ENCODE data around the gene CACNA1D. TPM values are rescaled to one million over a fixed set of nuclear protein-coding genes. Genes with fewer than 3 reads are reported as not detected.

The CACNA1D gene
- total RNA-seq, 1 experiment from 2014 or later, result 0.24 TPM

DNA sequence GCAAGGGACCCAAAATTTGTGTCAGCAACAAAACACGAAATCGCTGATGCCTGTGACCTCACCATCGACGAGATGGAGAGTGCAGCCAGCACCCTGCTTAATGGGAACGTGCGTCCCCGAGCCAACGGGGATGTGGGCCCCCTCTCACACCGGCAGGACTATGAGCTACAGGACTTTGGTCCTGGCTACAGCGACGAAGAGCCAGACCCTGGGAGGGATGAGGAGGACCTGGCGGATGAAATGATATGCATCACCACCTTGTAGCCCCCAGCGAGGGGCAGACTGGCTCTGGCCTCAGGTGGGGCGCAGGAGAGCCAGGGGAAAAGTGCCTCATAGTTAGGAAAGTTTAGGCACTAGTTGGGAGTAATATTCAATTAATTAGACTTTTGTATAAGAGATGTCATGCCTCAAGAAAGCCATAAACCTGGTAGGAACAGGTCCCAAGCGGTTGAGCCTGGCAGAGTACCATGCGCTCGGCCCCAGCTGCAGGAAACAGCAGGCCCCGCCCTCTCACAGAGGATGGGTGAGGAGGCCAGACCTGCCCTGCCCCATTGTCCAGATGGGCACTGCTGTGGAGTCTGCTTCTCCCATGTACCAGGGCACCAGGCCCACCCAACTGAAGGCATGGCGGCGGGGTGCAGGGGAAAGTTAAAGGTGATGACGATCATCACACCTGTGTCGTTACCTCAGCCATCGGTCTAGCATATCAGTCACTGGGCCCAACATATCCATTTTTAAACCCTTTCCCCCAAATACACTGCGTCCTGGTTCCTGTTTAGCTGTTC is 316.9 kb downstream of the CACNA1D start:
- no peak for DNase-seq (ENCODE audit: low read depth)
- in situ Hi-C loops (cut with HindIII; ENCODE audit: low pct_unique_long_range_greater_than_20kb, low sequenced_read_pairs), result no loop called here

DNA sequence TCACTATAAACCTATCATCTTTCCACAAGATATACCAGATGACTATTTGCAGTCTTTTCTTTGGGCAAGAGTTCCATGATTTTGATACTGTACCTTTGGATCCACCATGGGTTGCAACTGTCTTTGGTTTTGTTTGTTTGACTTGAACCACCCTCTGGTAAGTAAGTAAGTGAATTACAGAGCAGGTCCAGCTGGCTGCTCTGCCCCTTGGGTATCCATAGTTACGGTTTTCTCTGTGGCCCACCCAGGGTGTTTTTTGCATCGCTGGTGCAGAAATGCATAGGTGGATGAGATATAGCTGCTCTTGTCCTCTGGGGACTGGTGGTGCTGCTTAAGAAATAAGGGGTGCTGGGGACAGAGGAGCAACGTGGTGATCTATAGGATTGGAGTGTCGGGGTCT is 318.0 kb downstream of the CACNA1D start:
- in situ Hi-C loops (cut with HindIII; ENCODE audit: low pct_unique_long_range_greater_than_20kb, low sequenced_read_pairs), result no loop called here
- DNase-seq (ENCODE audit: low read depth), result no peak

DNA sequence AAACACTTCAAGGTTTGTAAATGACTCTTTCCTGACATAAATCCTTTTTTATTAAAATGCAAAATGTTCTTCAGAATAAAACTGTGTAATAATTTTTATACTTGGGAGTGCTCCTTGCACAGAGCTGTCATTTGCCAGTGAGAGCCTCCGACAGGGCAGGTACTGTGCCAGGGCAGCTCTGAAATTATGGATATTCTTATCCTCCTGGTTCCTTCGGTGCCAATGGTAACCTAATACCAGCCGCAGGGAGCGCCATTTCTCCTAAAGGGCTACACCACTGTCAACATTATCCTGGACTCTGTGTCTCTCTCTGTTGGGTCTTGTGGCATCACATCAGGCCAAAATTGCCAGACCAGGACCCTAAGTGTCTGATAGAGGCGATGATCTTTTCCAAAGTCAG is 318.8 kb downstream of the CACNA1D start:
- in situ Hi-C loops (cut with HindIII; ENCODE audit: low pct_unique_long_range_greater_than_20kb, low sequenced_read_pairs), result no loop called here
- no peak for DNase-seq (ENCODE audit: low read depth)

DNA sequence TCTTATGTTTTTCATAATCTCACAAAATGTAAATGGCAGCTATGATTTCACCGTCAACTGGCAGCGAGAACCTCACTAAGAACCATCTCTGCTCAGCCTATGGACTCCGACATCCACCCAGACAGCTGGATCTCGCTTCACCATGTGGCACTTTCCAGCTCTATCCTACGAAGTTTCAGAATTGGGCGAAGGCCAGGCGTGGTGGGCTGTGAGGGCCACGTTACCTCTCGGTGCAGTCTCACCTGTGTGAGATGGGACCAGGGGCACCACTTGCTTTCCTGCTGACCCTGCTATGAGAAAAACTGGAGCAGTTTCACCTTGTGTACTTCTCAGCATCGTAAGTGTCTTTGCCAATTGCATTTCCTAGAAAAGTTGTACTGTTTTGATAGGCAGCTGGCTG is 319.5 kb downstream of the CACNA1D start:
- in situ Hi-C loops (cut with HindIII; ENCODE audit: low pct_unique_long_range_greater_than_20kb, low sequenced_read_pairs), result no loop called here
- DNase-seq (ENCODE audit: low read depth), result no peak

DNA sequence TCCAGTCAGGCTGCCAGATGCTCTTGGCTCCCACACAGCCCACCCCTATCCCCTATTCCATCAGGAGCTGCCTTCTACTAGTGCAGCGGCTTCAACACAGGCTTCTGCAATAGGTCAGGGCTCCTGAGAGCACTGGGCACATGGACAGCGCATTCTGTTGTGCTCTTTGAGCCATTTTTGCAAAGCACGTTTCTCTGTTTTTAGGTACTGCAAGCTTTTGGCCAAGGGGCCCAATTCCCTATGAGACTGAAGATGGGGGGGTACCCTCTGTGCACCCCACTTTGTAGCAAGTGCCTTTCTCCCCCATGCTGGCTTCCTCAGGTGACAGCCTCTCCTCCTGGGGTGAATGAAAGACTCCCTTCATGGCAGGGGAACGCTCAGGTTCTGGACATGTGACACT is 320.7 kb downstream of the CACNA1D start:
- no peak for DNase-seq (ENCODE audit: low read depth)
- in situ Hi-C loops (cut with HindIII; ENCODE audit: low pct_unique_long_range_greater_than_20kb, low sequenced_read_pairs), result no loop called here

DNA sequence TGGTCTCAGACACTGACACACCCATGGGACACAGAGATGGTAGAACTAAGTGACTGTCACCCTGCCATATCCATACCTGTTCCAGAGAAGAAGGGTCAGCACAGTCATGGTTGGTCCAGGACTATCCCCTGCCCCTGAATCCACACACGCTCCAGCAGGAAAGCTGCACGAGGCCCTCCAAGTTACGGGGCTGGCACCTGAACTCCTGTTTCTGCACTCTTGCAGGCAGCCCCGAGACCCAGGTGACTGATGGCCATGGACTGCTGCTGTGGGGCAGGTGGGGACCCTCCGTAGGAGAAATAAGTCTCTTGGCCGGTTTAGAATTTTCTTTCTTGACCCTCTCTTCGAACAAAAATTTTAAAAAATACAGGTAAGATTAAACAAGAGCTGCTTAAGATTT is 321.2 kb downstream of the CACNA1D start:
- DNase-seq (ENCODE audit: low read depth), result no peak
- in situ Hi-C loops (cut with HindIII; ENCODE audit: low pct_unique_long_range_greater_than_20kb, low sequenced_read_pairs), result no loop called here

DNA sequence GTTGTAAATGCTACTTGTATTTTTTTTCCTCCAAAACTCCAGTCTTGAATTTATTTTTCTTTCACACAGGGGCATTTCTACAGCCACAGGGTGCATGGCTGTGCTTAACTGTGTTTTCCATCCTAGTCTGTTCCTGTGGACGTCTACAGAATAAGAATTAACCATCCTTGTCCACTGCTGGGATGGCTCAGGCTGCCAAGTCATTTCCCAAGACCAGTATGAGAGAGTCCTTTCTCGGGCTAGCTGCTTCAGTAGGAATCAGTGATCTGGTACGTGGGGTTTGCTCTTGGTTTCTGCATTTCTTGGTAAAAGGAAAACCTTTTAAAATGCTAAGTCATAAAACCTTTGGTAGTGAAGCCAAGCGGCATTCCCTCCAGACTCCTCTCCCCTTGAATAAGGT is 322.0 kb downstream of the CACNA1D start:
- in situ Hi-C loops (cut with HindIII; ENCODE audit: low pct_unique_long_range_greater_than_20kb, low sequenced_read_pairs), result no loop called here
- DNase-seq (ENCODE audit: low read depth), result no peak

DNA sequence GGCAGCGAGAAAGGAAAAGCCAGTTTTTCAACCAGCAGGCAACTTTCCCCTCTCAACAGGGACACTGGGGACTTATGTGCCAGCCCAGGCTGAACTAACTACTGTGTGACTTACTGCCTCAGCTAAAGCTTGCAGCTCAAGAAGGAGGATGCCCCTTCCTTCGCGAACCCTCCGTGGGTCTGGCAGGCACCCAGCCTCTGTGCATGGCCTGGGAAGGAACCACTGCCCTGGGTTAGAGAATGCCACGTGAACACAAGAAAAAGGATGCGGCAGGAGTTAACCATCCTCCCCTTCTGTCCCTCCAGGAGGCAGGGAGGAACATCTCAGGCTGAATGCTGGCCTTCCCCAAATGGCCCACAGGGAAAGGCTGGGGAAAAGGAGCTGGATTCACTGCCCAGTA is 322.8 kb downstream of the CACNA1D start:
- in situ Hi-C loops (cut with HindIII; ENCODE audit: low pct_unique_long_range_greater_than_20kb, low sequenced_read_pairs), result no loop called here
- no peak for DNase-seq (ENCODE audit: low read depth)

DNA sequence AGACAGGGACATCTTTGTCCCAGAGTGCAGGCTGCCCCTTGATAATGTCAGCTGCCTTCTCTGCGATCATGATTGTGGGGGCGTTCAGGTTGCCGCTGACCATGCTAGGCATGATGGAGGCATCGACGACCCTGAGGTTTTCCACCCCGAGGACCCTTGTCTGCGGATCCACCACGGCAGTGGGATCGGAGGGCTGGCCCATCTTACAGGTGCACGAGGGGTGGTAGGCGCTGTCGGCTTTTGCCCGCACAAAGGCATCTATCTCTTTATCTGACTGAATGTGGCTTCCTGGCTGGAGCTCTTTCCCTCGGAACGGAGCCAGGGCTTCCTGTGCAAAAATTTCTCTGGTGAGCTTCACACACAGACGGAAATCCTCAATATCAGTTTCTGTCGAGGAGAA is 323.4 kb downstream of the CACNA1D start:
- DNase-seq (ENCODE audit: low read depth), result no peak
- in situ Hi-C loops (cut with HindIII; ENCODE audit: low pct_unique_long_range_greater_than_20kb, low sequenced_read_pairs), result no loop called here

DNA sequence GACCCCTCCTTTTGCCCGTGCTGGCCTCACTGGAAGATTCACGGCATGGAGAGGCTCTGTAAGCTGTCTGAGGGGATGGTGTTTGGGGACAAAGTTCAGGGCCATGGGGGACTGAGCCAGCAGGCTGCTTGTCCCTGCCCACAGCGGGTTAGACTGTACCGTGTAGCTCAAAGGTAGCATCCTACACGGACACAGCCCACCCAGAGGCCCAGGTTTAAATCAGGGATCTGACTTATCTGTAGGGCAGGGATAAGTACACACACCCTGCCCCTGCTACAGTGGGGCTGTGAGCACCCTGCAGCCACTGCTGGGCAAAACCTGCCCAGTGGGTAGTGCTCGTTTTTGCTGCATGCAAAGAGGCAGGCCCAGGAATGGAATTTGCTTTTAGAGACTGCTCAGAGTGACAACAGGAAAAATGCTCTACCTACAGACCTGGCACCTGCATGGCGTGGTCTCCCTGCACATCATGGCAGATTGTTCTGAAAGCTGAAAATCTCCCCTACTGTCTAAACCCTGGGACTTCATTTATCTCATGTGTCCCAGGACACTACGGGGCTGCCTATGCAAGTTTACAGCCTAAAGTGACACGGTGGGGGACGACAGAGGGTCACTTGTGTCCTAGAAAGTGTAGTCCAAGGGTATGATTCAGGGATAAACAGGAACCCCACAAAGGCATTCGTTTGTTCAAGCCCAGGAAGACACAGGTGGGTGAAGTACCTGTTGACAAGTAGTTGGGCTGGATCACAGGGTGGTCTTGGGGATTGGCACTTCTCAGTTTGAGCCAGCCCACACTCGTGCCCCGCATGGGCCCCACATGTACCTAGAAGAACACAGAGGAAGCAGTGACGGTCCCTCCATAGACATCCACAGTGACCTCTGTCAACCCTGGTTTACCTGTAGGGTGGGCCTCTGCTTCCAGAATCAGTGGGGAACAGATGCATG is 324.1 kb downstream of the CACNA1D start:
- DNase-seq (ENCODE audit: low read depth), result no peak

DNA sequence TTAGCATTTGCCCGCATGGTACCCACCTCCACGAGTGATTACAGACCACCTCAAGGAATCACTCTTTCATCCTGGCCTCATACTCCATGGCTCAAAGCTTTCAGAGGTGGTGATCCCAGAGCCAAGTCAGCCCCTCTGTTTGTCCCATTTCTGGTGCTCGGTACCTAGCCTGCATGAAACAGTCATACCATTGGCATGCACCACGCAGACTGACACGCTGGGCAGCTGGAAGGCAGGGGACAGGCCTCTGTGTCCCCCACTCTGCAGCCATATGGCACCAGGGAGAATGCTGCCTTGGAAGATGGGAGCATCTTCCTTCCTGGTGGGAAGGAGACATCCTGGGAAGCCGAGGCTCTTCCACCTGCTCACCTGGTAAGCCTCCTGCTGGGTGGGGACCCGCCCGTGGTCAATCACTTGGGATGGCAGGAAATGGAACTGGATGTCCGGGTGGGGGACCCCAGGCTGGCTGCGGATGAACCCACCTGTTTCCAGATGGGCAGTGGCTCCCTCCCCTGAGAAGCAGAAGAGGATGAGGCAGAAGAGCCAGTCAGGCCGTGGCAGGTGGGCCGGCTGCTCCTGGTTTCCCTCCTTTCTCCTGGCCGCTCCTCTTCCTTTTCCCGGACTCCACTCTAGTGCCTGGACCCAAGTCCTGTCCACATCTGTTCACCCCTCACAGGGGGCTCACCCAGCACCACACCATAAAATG is 324.9 kb downstream of the CACNA1D start:
- in situ Hi-C loops (cut with HindIII; ENCODE audit: low pct_unique_long_range_greater_than_20kb, low sequenced_read_pairs), result no loop called here
- DNase-seq (ENCODE audit: low read depth), result no peak

More for the DNA sequence above, 324.1 kb downstream of the CACNA1D start:
- in situ Hi-C loops (cut with HindIII; ENCODE audit: low pct_unique_long_range_greater_than_20kb, low sequenced_read_pairs), result no loop called here

DNA sequence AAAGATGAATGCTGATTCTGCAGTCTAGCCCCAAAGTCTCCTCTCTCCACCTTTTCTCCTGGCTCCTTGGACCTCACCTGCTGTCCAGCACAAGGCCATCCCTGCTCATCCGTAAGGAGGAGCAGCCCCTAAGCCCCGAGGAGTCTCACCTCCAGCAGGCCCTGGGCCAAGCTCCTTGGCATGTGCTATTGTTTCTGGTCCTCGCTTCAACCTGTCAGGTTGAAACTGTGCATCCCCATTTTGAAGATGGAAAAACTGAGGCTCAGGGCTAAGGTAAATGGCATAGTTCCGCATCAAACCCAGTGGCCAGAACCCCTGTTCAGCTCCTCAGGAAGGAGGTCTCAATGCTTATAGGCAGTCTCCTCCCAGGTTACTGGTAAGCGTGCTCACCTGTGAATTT is 325.7 kb downstream of the CACNA1D start:
- no peak for DNase-seq (ENCODE audit: low read depth)
- in situ Hi-C loops (cut with HindIII; ENCODE audit: low pct_unique_long_range_greater_than_20kb, low sequenced_read_pairs), result no loop called here

DNA sequence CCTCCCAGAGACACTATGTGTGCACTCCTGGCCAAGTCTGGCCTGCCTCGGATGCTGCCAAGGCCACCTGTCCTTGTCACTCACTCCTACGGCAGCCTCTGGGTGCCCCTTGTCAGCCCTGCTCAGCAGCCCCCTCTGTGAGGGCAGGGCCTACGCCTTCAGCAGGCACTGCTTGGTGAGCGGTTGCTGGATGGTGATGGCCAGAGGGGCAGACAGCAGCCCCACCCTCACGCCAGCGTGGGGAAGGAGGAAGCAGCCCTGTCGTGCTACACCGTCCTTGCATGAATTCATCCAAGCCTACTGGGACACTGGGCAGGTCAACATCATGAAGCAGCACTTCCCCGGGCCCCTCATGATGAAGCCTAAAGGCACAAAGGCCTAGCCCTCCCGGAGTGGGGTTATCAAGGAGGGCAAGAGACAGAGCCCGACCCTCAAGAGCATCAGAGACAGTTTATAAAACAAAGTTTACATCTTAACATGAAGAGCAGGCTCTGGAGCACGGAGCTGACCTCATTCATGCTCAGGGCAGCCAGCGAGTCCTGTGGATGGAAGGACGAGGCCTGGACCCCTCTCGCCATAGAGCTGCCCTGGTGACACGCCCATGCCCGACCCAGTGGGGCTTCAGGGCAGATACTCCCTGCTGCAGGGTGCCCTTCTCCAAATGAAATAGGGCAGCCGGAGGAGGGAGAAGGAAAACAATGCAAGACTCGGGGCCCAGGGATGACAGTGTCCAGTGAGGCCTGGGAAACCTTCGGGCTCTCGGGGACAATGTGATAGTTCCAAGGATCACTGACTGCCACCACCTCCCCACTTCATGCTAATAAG is 326.6 kb downstream of the CACNA1D start:
- no peak for DNase-seq (ENCODE audit: low read depth)
- in situ Hi-C loops (cut with HindIII; ENCODE audit: low pct_unique_long_range_greater_than_20kb, low sequenced_read_pairs), result no loop called here

DNA sequence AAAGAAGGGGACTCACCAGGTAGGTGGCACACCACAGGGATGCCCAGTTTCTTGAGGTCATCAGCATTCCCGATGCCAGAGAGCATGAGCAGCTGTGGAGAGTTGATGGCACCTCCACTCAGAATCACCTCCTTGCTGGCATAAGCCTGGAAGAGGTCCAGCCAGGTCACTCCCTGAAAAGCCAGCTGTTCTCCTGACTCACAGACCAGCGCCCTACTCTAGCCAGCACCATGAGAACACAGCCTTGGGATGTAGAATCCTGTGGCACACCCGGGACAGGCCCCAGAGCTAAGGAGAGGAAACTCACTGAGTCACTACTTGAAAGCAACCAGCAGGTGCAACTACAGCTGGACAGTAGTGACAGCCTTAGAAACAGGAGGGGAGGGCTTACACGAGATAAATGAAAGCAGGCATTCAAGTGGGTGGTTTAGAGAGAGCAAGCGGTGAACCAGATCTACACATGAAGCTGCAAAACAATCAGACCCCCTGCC is 327.3 kb downstream of the CACNA1D start:
- DNase-seq (ENCODE audit: low read depth), result no peak
- in situ Hi-C loops (cut with HindIII; ENCODE audit: low pct_unique_long_range_greater_than_20kb, low sequenced_read_pairs), result no loop called here

DNA sequence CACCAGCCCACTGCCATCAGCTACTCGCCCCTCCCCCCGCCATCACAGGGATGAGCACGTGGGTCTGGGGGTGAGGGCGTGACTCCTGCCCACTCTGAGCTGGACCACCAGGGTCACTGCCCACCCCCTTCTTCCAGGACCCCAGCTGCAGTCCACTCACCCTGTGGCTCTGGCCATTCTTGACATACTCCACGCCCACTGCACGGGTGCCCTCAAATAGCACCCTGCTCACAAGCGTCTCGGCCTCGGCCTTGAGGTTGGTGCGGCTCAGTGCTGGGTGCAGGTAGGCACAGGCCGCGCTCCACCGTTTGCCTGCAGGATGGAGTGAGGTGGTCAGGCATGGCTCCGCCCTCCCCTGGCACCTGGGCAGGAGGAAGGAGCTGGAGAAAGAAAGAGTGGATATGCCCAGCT is 327.9 kb downstream of the CACNA1D start:
- DNase-seq (ENCODE audit: low read depth), result no peak
- in situ Hi-C loops (cut with HindIII; ENCODE audit: low pct_unique_long_range_greater_than_20kb, low sequenced_read_pairs), result no loop called here

DNA sequence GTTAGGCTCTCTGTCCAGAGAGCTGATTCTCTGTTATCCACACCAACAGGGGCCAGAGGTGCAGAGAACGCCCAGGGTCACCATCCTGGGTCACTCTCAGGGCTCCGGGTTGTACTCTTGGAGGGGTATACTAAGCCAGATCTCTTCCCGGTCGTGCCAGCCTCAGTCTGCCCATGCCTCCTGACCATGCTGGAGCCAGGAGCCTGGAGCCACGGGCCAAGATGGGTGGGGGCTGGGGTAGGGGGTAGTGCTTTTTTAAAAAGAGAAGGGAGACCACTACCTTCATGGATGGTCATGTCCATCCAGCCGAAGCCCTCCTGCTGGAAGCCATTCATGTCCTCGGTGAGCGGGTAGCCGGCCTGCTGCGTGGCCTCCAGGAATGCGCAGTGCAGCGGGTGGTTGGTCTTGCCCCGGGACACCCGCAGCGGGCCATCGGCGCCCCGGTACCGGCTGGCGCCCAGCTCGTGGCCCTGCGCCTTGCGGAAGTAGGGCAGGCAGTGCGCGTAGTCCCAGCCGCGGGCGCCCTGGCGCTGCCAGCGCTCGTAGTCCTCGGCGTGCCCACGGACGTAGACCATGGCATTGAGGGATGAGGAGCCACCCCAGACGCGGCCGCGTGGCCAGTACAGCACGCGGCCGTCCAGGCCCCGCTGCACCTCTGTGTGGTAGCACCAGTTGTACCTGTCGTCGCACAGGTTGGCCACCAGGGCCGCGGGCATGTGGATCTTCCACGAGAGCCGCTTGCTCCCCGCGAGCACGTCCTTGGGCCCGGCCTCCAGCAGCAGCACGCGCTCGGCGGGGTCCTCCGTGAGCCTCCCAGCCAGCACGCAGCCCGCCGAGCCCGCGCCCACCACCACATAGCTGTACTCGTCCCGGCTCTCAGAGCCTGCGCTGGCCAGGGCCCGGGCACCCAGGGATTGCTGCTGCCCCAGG is 328.9 kb downstream of the CACNA1D start:
- in situ Hi-C loops (cut with HindIII; ENCODE audit: low pct_unique_long_range_greater_than_20kb, low sequenced_read_pairs), result no loop called here
- no peak for DNase-seq (ENCODE audit: low read depth)

Measured in Caki2 (cell line).